ENCODE results near the gene ULK3.

- TF ChIP-seq CTCF (IDR thresholded peaks at IDR 0.05) (no peak), POLR2A (IDR thresholded peaks at IDR 0.05) (no peak)
These were observed 51.3 kb downstream of the ULK3 start for GRCh38 chr15:74791667-74792066.

Data from esophagus squamous epithelium (tissue), 4 donors.